AML-193 (cell line): Measurements from ENCODE around the gene NF1.
A peak's percentile ranks its signal among the peaks of the same experiment; 100 is the strongest.
"Not testable (repeated sequence)": the region's sequence is repeated elsewhere in the genome, so short reads cannot be mapped to it uniquely, and the experiment has no call there.

Experiments
- DNase-seq, 2 experiments: peaks; one replicate each; lab custom pipeline; 2025; lab: John Stamatoyannopoulos, UW

The NF1 gene, protein sequence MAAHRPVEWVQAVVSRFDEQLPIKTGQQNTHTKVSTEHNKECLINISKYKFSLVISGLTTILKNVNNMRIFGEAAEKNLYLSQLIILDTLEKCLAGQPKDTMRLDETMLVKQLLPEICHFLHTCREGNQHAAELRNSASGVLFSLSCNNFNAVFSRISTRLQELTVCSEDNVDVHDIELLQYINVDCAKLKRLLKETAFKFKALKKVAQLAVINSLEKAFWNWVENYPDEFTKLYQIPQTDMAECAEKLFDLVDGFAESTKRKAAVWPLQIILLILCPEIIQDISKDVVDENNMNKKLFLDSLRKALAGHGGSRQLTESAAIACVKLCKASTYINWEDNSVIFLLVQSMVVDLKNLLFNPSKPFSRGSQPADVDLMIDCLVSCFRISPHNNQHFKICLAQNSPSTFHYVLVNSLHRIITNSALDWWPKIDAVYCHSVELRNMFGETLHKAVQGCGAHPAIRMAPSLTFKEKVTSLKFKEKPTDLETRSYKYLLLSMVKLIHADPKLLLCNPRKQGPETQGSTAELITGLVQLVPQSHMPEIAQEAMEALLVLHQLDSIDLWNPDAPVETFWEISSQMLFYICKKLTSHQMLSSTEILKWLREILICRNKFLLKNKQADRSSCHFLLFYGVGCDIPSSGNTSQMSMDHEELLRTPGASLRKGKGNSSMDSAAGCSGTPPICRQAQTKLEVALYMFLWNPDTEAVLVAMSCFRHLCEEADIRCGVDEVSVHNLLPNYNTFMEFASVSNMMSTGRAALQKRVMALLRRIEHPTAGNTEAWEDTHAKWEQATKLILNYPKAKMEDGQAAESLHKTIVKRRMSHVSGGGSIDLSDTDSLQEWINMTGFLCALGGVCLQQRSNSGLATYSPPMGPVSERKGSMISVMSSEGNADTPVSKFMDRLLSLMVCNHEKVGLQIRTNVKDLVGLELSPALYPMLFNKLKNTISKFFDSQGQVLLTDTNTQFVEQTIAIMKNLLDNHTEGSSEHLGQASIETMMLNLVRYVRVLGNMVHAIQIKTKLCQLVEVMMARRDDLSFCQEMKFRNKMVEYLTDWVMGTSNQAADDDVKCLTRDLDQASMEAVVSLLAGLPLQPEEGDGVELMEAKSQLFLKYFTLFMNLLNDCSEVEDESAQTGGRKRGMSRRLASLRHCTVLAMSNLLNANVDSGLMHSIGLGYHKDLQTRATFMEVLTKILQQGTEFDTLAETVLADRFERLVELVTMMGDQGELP (N-terminal part only)

GRCh38 chr17:31094600-31095235 lies at the start of gene NF1:
TSS of gene NF1 (plus strand) at chr17:31094977. CDS start at chr17:31095310, 333 bp downstream.
- peak; percentile 55 to 65 for DNase-seq

- DNase-seq, result not testable (repeated sequence)
These were observed 47.8 kb upstream of the NF1 start for GRCh38 chr17:31046856-31047425.

DNA sequence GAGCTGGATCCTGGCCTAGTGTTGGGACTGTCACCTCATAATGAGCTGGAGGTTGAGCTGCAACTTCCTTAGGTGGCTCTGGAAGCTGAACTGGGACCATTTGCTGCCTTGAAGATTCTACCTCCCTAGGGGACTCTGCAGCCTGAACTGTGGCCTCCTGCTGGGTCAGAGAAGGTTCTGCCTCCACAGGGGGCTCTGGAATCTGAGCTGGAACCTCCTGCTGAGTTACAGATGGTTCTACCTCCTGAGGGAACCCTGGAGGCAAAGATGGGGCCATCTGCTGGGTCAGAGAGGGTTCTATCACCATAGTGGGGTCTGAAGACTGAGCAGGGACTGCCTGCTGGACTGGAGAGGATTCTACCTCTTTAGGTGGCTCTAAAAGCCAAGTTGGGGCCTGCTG lies 46.6 kb upstream of the NF1 start:
- no peak for DNase-seq

- no peak for DNase-seq
These were observed 46.0 kb upstream of the NF1 start for GRCh38 chr17:31048780-31049179.

DNA sequence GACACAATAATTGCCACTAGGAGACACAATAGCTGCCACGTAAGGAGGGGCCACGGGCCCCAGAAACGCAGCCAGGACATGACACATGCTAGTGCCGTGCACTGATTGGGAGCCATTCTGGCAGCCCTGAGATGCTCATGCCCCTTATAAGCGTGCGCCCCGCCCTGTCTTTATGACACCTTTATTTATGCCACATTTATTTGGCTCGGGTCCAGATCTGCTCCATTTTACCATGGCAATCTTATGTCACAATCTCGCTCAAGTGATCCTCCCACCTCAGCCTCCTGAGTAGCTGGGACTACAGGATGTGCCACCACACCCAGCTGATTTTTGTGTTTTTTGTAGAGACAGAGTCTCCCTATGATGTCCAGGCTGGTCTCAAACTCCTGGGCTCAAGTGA lies 43.8 kb upstream of the NF1 start:
- DNase-seq, result no peak

DNA sequence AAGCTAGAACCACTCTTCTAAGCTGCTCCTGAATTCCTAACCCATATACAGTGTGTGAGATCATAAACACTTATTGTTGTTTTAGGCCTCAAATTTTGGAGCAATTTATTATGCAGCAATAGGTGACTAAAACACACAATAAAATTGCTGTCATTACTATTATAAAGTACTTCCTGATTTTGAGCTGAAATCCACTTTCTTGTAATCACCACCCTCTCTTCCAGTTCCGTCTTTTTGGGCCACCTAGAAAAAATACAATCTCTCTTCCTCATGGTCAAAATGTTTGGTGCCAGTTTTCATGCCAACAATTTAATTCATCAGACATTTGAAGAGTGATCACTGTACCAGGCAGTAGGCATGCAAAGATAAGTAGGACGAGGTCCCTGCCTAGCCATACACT lies 43.3 kb upstream of the NF1 start:
- no peak for DNase-seq

DNA sequence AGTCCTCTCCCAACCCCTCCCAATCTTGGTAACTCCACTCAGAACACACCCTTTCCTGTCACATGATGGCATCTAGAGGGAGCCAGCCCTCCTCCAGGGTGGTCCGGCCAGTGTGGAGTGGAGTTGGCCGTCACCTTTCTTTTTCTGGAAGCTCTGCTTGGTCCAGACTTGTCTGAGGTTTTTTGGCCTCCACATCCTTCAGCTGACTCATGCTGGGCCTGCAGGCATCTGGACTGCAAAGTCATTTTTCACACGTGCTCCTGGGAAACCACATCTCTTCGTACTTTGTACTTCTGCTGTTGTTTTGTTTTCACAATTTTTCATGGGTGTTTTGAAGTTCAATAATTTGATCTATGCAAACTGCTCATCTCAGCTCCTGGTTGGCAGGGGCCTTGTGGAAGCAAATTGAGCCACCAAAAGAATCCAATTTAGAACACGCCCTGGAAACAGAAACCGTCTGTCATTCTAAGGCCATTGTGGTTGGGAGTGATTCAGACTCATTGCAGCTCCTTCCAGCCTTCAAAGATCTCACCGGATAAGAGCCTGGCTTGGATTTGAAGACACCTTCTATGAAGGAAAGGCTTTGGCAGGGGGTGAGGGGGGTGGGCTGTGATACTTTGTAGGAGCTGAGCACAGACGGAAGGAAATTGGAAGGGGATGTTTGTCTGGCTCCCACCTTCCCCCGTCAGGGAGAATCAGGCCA lies 42.4 kb upstream of the NF1 start:
- DNase-seq, result peak; percentile 38

- no peak for DNase-seq
These were observed 41.7 kb upstream of the NF1 start for GRCh38 chr17:31053071-31053470.

DNA sequence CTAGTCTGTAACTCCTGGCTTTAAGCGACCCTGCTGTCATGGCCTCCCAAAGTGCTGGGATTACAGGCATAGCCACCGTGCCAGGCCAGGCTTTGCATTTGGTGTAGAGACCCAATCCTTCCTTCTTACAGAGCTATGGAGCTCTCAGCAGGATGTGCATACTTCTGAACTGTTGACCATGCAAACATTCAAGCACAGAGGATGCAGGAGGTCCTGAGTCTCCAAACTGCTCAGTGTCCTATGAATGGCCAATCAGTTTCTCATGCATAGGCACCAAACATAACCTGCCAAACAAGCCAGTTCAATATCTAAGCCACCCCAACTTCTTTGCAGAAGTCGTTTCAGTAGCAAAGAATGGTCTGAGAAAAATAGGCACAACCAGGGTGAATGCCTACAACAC lies 40.0 kb upstream of the NF1 start:
- DNase-seq, result no peak

GRCh38 chr17:31058976-31059375 lies 35.8 kb upstream of the NF1 start:
- DNase-seq, result no peak

- DNase-seq, result no peak
These were observed 33.8 kb upstream of the NF1 start for GRCh38 chr17:31060791-31061550.

GRCh38 chr17:31061678-31062077 lies 33.1 kb upstream of the NF1 start:
- DNase-seq, result no peak

DNA sequence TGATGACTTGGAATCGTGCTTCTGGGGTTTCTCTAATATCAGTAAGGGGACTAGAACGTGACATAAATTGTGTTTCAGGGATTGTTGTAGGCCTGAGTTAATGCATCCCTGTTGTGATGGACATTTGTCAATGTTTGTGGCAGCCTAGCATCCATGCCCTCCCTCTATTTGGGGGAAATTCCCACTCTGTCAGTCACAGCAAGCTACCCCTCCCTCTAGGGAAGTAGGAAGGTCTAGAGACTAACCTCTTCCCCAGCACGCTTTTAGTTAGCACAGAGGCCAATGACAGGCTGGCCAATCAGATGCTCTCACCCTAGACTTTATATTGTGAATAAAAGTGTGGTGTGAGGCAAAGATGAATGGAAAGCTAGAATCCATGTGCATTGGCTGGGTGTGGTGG lies 32.4 kb upstream of the NF1 start:
- no peak for DNase-seq

- no peak for DNase-seq
These were observed 30.1 kb upstream of the NF1 start for GRCh38 chr17:31064707-31065106.

GRCh38 chr17:31067691-31068184 lies 27.0 kb upstream of the NF1 start:
- DNase-seq, result peak in 1 of 2 experiments; percentile 28

GRCh38 chr17:31068291-31068690 lies 26.5 kb upstream of the NF1 start:
- peak; percentile 29 to 34 for DNase-seq

DNA sequence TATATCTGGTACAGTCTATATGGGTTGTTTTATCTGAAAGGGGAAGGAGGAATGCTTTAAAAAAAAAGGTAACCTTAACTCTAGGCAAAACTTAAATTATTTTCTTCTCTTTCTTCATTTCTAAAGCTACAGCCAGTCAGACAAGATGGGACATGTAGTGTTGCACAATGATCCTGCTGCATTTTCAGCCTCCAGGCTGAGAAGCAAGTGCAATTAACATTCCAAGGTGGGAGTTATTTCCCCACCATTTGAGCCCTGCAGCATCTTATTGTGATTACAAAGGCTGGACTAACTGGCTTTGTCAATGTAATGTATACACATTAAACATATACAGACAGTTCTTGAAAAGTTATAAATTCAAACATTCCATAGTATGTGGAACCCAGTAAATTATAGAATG lies 22.6 kb upstream of the NF1 start:
- no peak for DNase-seq

DNA sequence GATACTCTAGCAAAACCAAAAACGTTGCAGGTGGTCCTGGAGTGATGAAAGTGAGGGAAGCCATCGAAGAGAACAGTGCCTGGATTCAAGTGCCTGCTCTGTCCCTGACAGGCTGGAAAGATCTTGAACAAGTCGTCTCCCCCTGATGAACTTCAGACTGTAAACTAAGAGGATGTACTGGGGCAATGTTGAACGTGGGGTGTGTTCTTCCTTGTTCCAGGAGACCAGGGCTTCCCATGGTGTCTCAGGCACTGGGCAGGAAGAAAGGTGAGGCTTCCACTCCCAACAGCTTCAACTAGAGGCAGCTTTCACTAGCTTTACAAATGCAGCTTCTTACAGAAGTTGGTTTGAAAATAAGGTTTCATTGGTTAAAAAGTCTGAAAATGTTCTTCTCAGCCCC lies 21.4 kb upstream of the NF1 start:
- no peak for DNase-seq

DNA sequence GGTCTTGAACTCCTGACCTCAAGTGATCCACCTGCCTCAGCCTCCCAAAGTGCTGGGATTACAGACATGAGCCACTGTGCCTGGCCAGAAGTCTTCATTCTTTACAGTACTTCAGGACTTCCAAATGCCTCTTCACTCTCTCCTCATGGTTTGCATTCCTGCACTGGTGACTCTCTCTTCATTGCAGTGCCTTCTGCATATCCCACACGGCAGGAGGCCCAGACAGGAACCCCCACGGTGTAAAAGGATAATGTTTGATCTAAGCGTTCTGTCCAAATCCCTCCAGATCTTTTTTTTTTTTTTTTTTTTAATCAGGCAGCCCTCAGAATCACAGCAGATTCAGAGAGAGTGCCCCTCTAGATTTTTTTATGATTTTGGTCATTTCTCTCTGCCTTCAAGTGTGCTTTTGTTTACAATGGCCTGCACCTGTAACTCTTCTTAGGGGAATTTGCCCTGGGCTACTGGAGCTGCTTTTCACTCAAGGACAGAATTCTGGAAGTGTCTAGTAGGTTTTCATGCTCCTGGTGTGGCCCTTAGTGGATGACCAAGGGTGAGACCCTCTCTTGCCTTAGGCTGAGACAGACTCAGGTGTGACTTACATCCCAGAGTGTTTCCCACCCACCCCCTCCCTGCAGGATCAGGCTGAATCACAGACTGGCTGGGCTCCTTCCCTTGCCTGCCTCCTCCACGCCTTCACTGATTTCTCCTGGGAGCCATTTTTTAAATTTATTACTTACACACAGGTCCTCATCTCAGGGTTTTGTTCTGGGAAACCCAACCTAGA lies 19.8 kb upstream of the NF1 start:
- no peak for DNase-seq
